Neural cell (in vitro differentiated cells): ENCODE measurements around the gene NBDY. TPM values are rescaled to one million over a fixed set of nuclear protein-coding genes. Genes with fewer than 3 reads are reported as not detected.

Experiments used
- H2AFZ ChIP-seq: fragments of 200-600, 300-800 bp; sonication (generic), shearing (Covaris generic); 2 replicates; pipeline ENCODE4 v1.6.0; 2014; ENCODE audit warnings: low read depth, mild to moderate bottlenecking, antibody characterized with exemption, low read length, moderate library complexity
- H3F3A ChIP-seq: fragments of 200-600 bp; shearing (Covaris generic); 2 replicates; pipeline ENCODE4 v1.6.1; 2016; ENCODE audit warnings: mild to moderate bottlenecking, moderate library complexity, mixed read lengths, antibody characterized with exemption, low read length; ENCODE audit not compliant: insufficient read depth, poor library complexity, severe bottlenecking
- H3K27ac ChIP-seq: fragments of 200-600, 300-800 bp; sonication (generic), shearing (Covaris generic); 2 replicates; pipeline ENCODE4 v1.5.1; 2014; ENCODE audit warnings: mild to moderate bottlenecking, low read length, moderate library complexity
- H3K27me3 ChIP-seq: fragments of 300-800, 200-600 bp; sonication (generic), shearing (Covaris generic); 2 replicates; pipeline ENCODE4 v1.6.0; 2014; ENCODE audit warnings: mild to moderate bottlenecking, low read depth, low read length, moderate library complexity; ENCODE audit not compliant: insufficient read depth
- H3K36me3 ChIP-seq: fragments of 300-800, 200-600 bp; sonication (generic), shearing (Covaris generic); 2 replicates; pipeline ENCODE4 v1.5.1; 2014; ENCODE audit warnings: mild to moderate bottlenecking, antibody characterized with exemption, low read length, moderate library complexity; ENCODE audit not compliant: insufficient read depth
- H3K4me2 ChIP-seq: fragments of 300-800, 200-600 bp; sonication (generic), shearing (Covaris generic); 2 replicates; pipeline ENCODE4 v1.6.0; 2014; ENCODE audit warnings: mild to moderate bottlenecking, low read length
- H3K4me3 ChIP-seq: fragments of 300-800, 200-600 bp; sonication (generic), shearing (Covaris generic); 2 replicates; pipeline ENCODE4 v1.5.1; 2014; ENCODE audit warnings: mild to moderate bottlenecking, low read length, moderate library complexity
- H3K79me2 ChIP-seq: fragments of 200-600 bp; shearing (Covaris generic); replicated peaks from 2 replicates; pipeline ENCODE4 v1.6.0; 2014; ENCODE audit warnings: mild to moderate bottlenecking, low read length, moderate library complexity; ENCODE audit not compliant: insufficient read depth
- H3K9ac ChIP-seq: fragments of 300-800, 200-600 bp; sonication (generic), shearing (Covaris generic); 2 replicates; pipeline ENCODE4 v1.6.1; 2016; ENCODE audit warnings: mild to moderate bottlenecking, low read length, mixed read lengths
- H3K9me2 ChIP-seq: fragments of 200-600 bp; shearing (Covaris generic); 2 replicates; pipeline ENCODE4 v1.6.1; 2016; ENCODE audit warnings: mild to moderate bottlenecking, low read length, mixed read lengths; ENCODE audit not compliant: insufficient read depth
- H3K9me3 ChIP-seq: fragments of 200-600, 300-800 bp; sonication (generic), shearing (Covaris generic); 2 replicates; pipeline ENCODE4 v1.6.1; 2016; ENCODE audit warnings: mild to moderate bottlenecking, mixed run types, low read length, moderate library complexity, mixed read lengths
- H4K20me1 ChIP-seq: fragments of 200-600 bp; shearing (Covaris generic); 2 replicates; pipeline ENCODE4 v1.6.1; 2016; ENCODE audit warnings: mild to moderate bottlenecking, mixed run types; ENCODE audit not compliant: insufficient read depth
- EP300 ChIP-seq: fragments of 450-650 bp; conservative IDR thresholded peaks from 2 replicates; pipeline ENCODE4 v1.6.1; 2014; ENCODE audit warnings: antibody characterized with exemption, mild to moderate bottlenecking, moderate library complexity; ENCODE audit not compliant: poor library complexity, severe bottlenecking
- EZH2 ChIP-seq: fragments of 200-600, 300-800 bp; shearing (Covaris generic), sonication (generic); IDR thresholded peaks from 2 replicates; pipeline ENCODE4 v1.6.1; 2014; ENCODE audit warnings: antibody characterized with exemption, low read length, borderline replicate concordance, mild to moderate bottlenecking; ENCODE audit not compliant: insufficient read depth, poor library complexity, severe bottlenecking
- MXI1 ChIP-seq: fragments of 450-650 bp; conservative IDR thresholded peaks from 2 replicates; pipeline ENCODE4 v1.6.1; 2014; ENCODE audit warnings: antibody characterized with exemption, mild to moderate bottlenecking; ENCODE audit not compliant: poor library complexity, severe bottlenecking
- POLR2AphosphoS5 ChIP-seq: IDR thresholded peaks from 2 replicates; pipeline ENCODE4 v1.6.1; 2012
- RAD21 ChIP-seq: fragments of 450-650 bp; conservative IDR thresholded peaks from 2 replicates; pipeline ENCODE4 v1.6.1; 2014; ENCODE audit warnings: antibody characterized with exemption, mild to moderate bottlenecking, moderate library complexity
- REST ChIP-seq: IDR thresholded peaks from 2 replicates; pipeline ENCODE4 v1.6.1; 2012; ENCODE audit warnings: borderline replicate concordance
- SMC3 ChIP-seq: fragments of 450-650 bp; conservative IDR thresholded peaks from 2 replicates; pipeline ENCODE4 v1.6.1; 2014; ENCODE audit warnings: antibody characterized with exemption, mild to moderate bottlenecking, moderate library complexity; ENCODE audit not compliant: poor library complexity
- TAF1 ChIP-seq: IDR thresholded peaks from 2 replicates; pipeline ENCODE4 v1.6.1; 2012; ENCODE audit warnings: low read depth
- polyA plus RNA-seq: library from polyadenylated mRNA; depleted of rRNA; stranded (reverse); fragments of >200 nt; gene quantifications from 2 replicates; pipeline ENCODE4 v1.2.3, GENCODE V29; 2014
- TF ChIP-seq, protein P1 (sequence below): fragments of 450-650 bp; IDR thresholded peaks from 2 replicates; pipeline ENCODE4 v1.5.1; 2014; ENCODE audit warnings: antibody characterized with exemption, mild to moderate bottlenecking, moderate library complexity; ENCODE audit not compliant: poor library complexity, severe bottlenecking

NBDY gene
- polyA plus RNA-seq, 1 donor from 2014 or later: 29.7 TPM

DNA sequence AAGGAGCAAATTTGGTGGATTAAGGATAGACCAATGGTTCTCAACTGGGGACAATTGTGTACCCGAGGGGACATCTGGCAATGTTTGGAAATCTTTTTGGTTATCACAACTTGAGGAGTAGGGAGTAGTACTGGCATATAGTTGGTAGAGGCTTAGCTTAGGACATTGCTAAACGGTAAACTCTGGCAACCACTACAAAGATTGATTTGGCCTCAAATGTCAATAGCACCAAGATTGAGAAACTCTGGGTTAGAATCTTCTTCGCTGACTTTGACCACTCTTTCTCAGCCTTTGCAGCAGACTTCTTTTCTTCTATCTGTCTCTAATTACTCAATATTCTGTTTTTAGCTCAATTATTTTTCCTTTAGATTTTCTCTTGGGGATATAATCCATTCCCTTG lies 1.5 kb upstream of the NBDY start:
- no peak overlapping the region for H3K9ac ChIP-seq
- no peak for TF ChIP-seq TAF1
- no peak for TF ChIP-seq RAD21
- no peak for TF ChIP-seq SMC3
- no peak for TF ChIP-seq MXI1
- TF ChIP-seq REST: no peak
- TF ChIP-seq POLR2AphosphoS5: no peak
- no peak for TF ChIP-seq EZH2
- no peak for TF ChIP-seq EP300
- TF ChIP-seq, protein P1, sequence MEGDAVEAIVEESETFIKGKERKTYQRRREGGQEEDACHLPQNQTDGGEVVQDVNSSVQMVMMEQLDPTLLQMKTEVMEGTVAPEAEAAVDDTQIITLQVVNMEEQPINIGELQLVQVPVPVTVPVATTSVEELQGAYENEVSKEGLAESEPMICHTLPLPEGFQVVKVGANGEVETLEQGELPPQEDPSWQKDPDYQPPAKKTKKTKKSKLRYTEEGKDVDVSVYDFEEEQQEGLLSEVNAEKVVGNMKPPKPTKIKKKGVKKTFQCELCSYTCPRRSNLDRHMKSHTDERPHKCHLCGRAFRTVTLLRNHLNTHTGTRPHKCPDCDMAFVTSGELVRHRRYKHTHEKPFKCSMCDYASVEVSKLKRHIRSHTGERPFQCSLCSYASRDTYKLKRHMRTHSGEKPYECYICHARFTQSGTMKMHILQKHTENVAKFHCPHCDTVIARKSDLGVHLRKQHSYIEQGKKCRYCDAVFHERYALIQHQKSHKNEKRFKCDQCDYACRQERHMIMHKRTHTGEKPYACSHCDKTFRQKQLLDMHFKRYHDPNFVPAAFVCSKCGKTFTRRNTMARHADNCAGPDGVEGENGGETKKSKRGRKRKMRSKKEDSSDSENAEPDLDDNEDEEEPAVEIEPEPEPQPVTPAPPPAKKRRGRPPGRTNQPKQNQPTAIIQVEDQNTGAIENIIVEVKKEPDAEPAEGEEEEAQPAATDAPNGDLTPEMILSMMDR: no peak
- no peaks in the 10 kb centered on the region for H3F3A ChIP-seq
- peaks cover 11% of the 10 kb centered on the region for H3K79me2 ChIP-seq
- no peak overlapping the region for H3K27ac ChIP-seq
- no peaks in the 10 kb centered on the region for H3K27me3 ChIP-seq
- H3K9me3 ChIP-seq: no peaks in the 10 kb centered on the region
- H3K4me3 ChIP-seq: no peak overlapping the region
- H2AFZ ChIP-seq: no peak overlapping the region
- no peaks in the 10 kb centered on the region for H4K20me1 ChIP-seq
- no peaks in the 10 kb centered on the region for H3K36me3 ChIP-seq
- no peak overlapping the region for H3K4me2 ChIP-seq
- H3K9me2 ChIP-seq: no peaks in the 10 kb centered on the region

DNA sequence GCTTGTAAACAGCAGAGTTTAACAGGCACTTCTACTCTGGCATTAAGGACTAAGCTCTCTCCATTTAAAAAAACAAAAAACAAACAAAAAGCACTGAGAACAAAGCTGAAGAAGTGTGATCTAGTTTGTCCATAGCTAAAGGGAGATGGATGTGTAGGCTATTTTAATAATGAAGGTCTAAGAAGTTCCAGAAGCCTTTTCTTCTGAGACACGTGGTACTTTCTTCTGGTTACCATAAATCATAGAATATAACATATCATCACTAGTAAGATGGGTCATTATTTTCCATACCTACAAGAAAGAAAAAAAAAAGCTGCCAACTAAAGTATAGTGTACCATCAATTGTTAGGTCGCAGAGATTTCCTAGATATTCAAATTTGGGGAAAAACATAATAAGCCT lies 722 bp upstream of the NBDY start:
- no peaks in the 10 kb centered on the region for H3K27me3 ChIP-seq
- no peak overlapping the region for H3K4me2 ChIP-seq
- no peaks in the 10 kb centered on the region for H3K36me3 ChIP-seq
- peaks cover 15% of the 10 kb centered on the region for H3K79me2 ChIP-seq
- H3K9me3 ChIP-seq: no peaks in the 10 kb centered on the region
- H4K20me1 ChIP-seq: no peaks in the 10 kb centered on the region
- H3K9me2 ChIP-seq: no peaks in the 10 kb centered on the region
- H3K9ac ChIP-seq: peak overlapping the region; percentile 76
- H3K27ac ChIP-seq: peak overlapping the region; percentile 90
- peak overlapping the region; percentile 40 for H2AFZ ChIP-seq
- H3K4me3 ChIP-seq: peak overlapping the region; percentile 75
- no peaks in the 10 kb centered on the region for H3F3A ChIP-seq
- TF ChIP-seq POLR2AphosphoS5 (no peak), REST (no peak), SMC3 (no peak), MXI1 (no peak)
